Activated naive CD8-positive, alpha-beta T cell treated with anti-CD3 and anti-CD28 coated beads for 36 hours (primary cell): ENCODE data around the gene TXNDC11. TPM values are rescaled to one million over a fixed set of nuclear protein-coding genes. Genes with fewer than 3 reads are reported as not detected.
"Not testable (repeated sequence)": the region's sequence is repeated elsewhere in the genome, so short reads cannot be mapped to it uniquely, and the experiment has no call there.

Experiments
- DNase-seq: peaks from one replicate; pipeline ENCODE4 v3.0.0; 2021
- H3K27ac Mint-ChIP-seq: one replicate; pipeline ENCODE4 v1.8.0; 2022; ENCODE audit warnings: mild to moderate bottlenecking, moderate library complexity, mixed read lengths
- H3K27me3 Mint-ChIP-seq: one replicate; pipeline ENCODE4 v1.8.0; 2022; ENCODE audit warnings: mild to moderate bottlenecking, mixed read lengths
- H3K36me3 Mint-ChIP-seq: one replicate; pipeline ENCODE4 v1.8.0; 2021; ENCODE audit warnings: mild to moderate bottlenecking, mixed read lengths
- H3K4me1 Mint-ChIP-seq: one replicate; pipeline ENCODE4 v1.8.0; 2021; ENCODE audit warnings: mixed read lengths
- H3K4me3 Mint-ChIP-seq: one replicate; pipeline ENCODE4 v1.8.0; 2022; ENCODE audit warnings: mild to moderate bottlenecking, moderate library complexity, mixed read lengths
- H3K9me3 Mint-ChIP-seq: one replicate; pipeline ENCODE4 v1.8.0; 2022; ENCODE audit warnings: mixed read lengths
- total RNA-seq, 2 experiments: library from RNA; stranded (reverse); gene quantifications; one replicate each; pipeline ENCODE4 v1.2.3, GENCODE V29; 2021

Gene TXNDC11
- total RNA-seq = 10 to 100 TPM; 24.5 to 27.3 TPM

- Mint-ChIP-seq H3K27ac (peak within 1 kb of the TSS; percentile 91), H3K36me3 (peaks cover 25% of the 10 kb centered on the region), H3K4me1 (peaks cover 49% of the 10 kb centered on the region), H3K4me3 (peak within 1 kb of the TSS; percentile 95), H3K9me3 (no peaks in the 10 kb centered on the region), H3K27me3 (no peaks in the 10 kb centered on the region)
- peak; percentile 100 for DNase-seq
These were observed at the start of gene TXNDC11 for GRCh38 chr16:11742536-11743307. Gene TXNDC11, minus strand, starts transcription at chr16:11742857. Its CDS starts 127 bp downstream, at chr16:11742730.

GRCh38 chr16:11791144-11791828 lies 48.6 kb upstream of the TXNDC11 start:
- H3K27ac Mint-ChIP-seq = peak overlapping the region; percentile 39
- DNase-seq = no peak
- H3K36me3 Mint-ChIP-seq = peaks cover 43% of the 10 kb centered on the region
- H3K27me3 Mint-ChIP-seq = no peaks in the 10 kb centered on the region
- peaks cover 79% of the 10 kb centered on the region for H3K4me1 Mint-ChIP-seq
- H3K4me3 Mint-ChIP-seq = no peak overlapping the region
- no peaks in the 10 kb centered on the region for H3K9me3 Mint-ChIP-seq

GRCh38 chr16:11788914-11789313 lies 46.3 kb upstream of the TXNDC11 start:
- peak overlapping the region; percentile 36 for H3K27ac Mint-ChIP-seq
- no peaks in the 10 kb centered on the region for H3K9me3 Mint-ChIP-seq
- no peak overlapping the region for H3K4me3 Mint-ChIP-seq
- H3K27me3 Mint-ChIP-seq = no peaks in the 10 kb centered on the region
- DNase-seq = no peak
- H3K4me1 Mint-ChIP-seq = peaks cover 68% of the 10 kb centered on the region
- peaks cover 24% of the 10 kb centered on the region for H3K36me3 Mint-ChIP-seq

- not testable (repeated sequence) for DNase-seq, H3K9me3 Mint-ChIP-seq, H3K27me3 Mint-ChIP-seq, H3K4me3 Mint-ChIP-seq
- H3K27ac Mint-ChIP-seq = peak overlapping the region; percentile 90
- H3K36me3 Mint-ChIP-seq = peaks cover 30% of the 10 kb centered on the region
- H3K4me1 Mint-ChIP-seq = peaks cover 66% of the 10 kb centered on the region
These were observed 42.4 kb upstream of the TXNDC11 start for GRCh38 chr16:11784980-11785599.

- Mint-ChIP-seq H3K4me3 (peak overlapping the region; percentile 32), H3K27ac (peak overlapping the region; percentile 90), H3K36me3 (peaks cover 31% of the 10 kb centered on the region), H3K4me1 (peaks cover 65% of the 10 kb centered on the region)
- not testable (repeated sequence) for H3K27me3 Mint-ChIP-seq, H3K9me3 Mint-ChIP-seq, DNase-seq
These were observed 41.7 kb upstream of the TXNDC11 start for GRCh38 chr16:11784381-11784780.

- peak overlapping the region; percentile 97 for H3K27ac Mint-ChIP-seq
These were observed 41.3 kb upstream of the TXNDC11 start for GRCh38 chr16:11784038-11784369.

GRCh38 chr16:11783319-11784037 lies 40.8 kb upstream of the TXNDC11 start:
- H3K4me1 Mint-ChIP-seq = peaks cover 60% of the 10 kb centered on the region
- peak overlapping the region; percentile 74 for H3K4me3 Mint-ChIP-seq
- DNase-seq = peak; percentile 56
- peaks cover 27% of the 10 kb centered on the region for H3K36me3 Mint-ChIP-seq
- H3K27ac Mint-ChIP-seq = peak overlapping the region; percentile 97
- no peaks in the 10 kb centered on the region for H3K27me3 Mint-ChIP-seq
- H3K9me3 Mint-ChIP-seq = no peaks in the 10 kb centered on the region

More at GRCh38 chr16:11784038-11784369, 41.3 kb upstream of the TXNDC11 start:
- DNase-seq = no peak
- peaks cover 64% of the 10 kb centered on the region for H3K4me1 Mint-ChIP-seq
- H3K4me3 Mint-ChIP-seq = peak overlapping the region; percentile 74
- H3K36me3 Mint-ChIP-seq = peaks cover 31% of the 10 kb centered on the region
- H3K27me3 Mint-ChIP-seq = no peaks in the 10 kb centered on the region
- H3K9me3 Mint-ChIP-seq = no peaks in the 10 kb centered on the region

- no peak for DNase-seq
- Mint-ChIP-seq H3K27me3 (no peaks in the 10 kb centered on the region), H3K27ac (peak overlapping the region; percentile 97), H3K9me3 (no peaks in the 10 kb centered on the region), H3K36me3 (peaks cover 23% of the 10 kb centered on the region), H3K4me1 (peaks cover 45% of the 10 kb centered on the region), H3K4me3 (peak overlapping the region; percentile 47)
These were observed 39.1 kb upstream of the TXNDC11 start for GRCh38 chr16:11781773-11782172.

GRCh38 chr16:11780991-11781680 lies 38.5 kb upstream of the TXNDC11 start:
- peak overlapping the region; percentile 71 for H3K27ac Mint-ChIP-seq
- H3K4me1 Mint-ChIP-seq = peaks cover 39% of the 10 kb centered on the region
- no peak for DNase-seq
- peaks cover 21% of the 10 kb centered on the region for H3K36me3 Mint-ChIP-seq
- H3K4me3 Mint-ChIP-seq = no peak overlapping the region
- H3K27me3 Mint-ChIP-seq = no peaks in the 10 kb centered on the region
- no peaks in the 10 kb centered on the region for H3K9me3 Mint-ChIP-seq

GRCh38 chr16:11779074-11779473 lies 36.4 kb upstream of the TXNDC11 start:
- Mint-ChIP-seq H3K4me1 (peaks cover 33% of the 10 kb centered on the region), H3K36me3 (peaks cover 19% of the 10 kb centered on the region), H3K9me3 (no peaks in the 10 kb centered on the region), H3K4me3 (no peak overlapping the region), H3K27me3 (no peaks in the 10 kb centered on the region), H3K27ac (no peak overlapping the region)
- no peak for DNase-seq

- Mint-ChIP-seq H3K9me3 (no peaks in the 10 kb centered on the region), H3K4me1 (peaks cover 12% of the 10 kb centered on the region), H3K36me3 (peaks cover 15% of the 10 kb centered on the region), H3K27me3 (no peaks in the 10 kb centered on the region), H3K27ac (peak overlapping the region; percentile 70), H3K4me3 (no peak overlapping the region)
- DNase-seq = no peak
These were observed 31.5 kb upstream of the TXNDC11 start for GRCh38 chr16:11774065-11774626.

GRCh38 chr16:11768849-11769248 lies 26.2 kb upstream of the TXNDC11 start:
- Mint-ChIP-seq H3K4me1 (peaks cover 14% of the 10 kb centered on the region), H3K36me3 (peaks cover 31% of the 10 kb centered on the region), H3K4me3 (no peak overlapping the region), H3K9me3 (no peaks in the 10 kb centered on the region), H3K27ac (peak overlapping the region; percentile 74), H3K27me3 (no peaks in the 10 kb centered on the region)
- no peak for DNase-seq

GRCh38 chr16:11762431-11762830 lies 19.8 kb upstream of the TXNDC11 start:
- no peak overlapping the region for H3K4me3 Mint-ChIP-seq
- no peak overlapping the region for H3K27ac Mint-ChIP-seq
- no peaks in the 10 kb centered on the region for H3K9me3 Mint-ChIP-seq
- no peaks in the 10 kb centered on the region for H3K27me3 Mint-ChIP-seq
- no peaks in the 10 kb centered on the region for H3K4me1 Mint-ChIP-seq
- no peak for DNase-seq
- H3K36me3 Mint-ChIP-seq = peaks cover 30% of the 10 kb centered on the region

- Mint-ChIP-seq H3K36me3 (peaks cover 30% of the 10 kb centered on the region), H3K4me1 (no peaks in the 10 kb centered on the region), H3K27me3 (no peaks in the 10 kb centered on the region), H3K9me3 (no peaks in the 10 kb centered on the region), H3K4me3 (no peak overlapping the region), H3K27ac (no peak overlapping the region)
- DNase-seq = no peak
These were observed 17.3 kb upstream of the TXNDC11 start for GRCh38 chr16:11759997-11760396.
